GM11168 (cell line): ENCODE data around the gene MED9.

Experiments used
- in situ Hi-C: fragments of 300-500 bp; cut with MboI; formaldehyde crosslinking; loops from one replicate; pipeline ENCODE4 v1.12.0; 2022; ENCODE audit warnings: low sequenced_read_pairs; ENCODE audit not compliant: unreplicated experiment

The MED9 gene

DNA sequence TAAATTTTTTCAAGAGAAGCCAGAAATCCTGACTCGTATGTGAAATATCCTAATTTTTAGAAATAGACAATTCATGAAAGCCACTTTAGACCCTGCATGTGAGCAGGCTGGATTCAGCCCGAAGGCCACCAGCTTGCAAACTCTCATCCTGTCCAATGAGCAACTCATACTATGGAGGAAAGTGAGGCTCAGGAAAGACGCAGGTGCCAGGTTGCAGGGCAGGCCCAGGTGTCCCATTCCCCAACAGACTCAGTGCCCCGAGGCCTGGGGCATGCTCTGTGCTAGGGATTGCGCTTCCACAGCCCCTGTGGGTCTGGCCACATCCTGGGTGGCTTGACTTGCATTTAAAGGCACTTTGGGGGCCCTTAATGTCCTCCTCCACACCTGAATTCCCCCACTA lies 36.1 kb downstream of the MED9 start:
- in situ Hi-C loops, result no loop called here

GRCh38 chr17:17513626-17514025 lies 36.8 kb downstream of the MED9 start:
- in situ Hi-C loops, result no loop called here

DNA sequence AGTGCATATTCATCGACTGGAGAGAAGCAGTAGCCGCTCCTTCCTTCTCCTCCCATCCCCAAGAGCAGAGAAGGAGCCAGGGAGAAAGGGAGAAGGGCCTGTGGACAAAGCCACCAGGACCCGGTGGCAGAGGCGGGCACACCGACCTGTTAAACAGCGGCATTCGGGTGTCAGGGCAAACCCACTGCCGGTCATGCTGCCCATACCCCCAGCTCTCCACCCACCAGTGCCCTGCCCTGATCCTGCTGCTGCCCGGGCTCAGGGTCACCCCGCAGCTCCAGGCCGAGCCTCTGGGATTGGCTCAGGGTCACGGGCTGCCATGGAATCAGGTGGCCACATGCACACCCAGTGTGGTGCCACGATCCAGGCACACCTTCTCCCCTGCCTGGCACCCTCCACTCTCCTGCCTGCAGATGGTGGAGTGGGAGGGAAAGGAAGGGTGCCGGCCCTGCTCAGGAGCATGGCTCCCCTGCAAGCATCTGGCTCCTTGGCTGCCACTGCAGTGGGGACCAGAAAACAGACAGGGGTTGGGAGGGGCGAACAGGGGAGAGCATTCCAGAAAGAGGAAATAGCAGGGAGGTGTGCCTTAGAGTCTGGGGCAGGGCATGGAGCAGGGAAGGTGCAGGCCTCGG lies 37.7 kb downstream of the MED9 start:
- in situ Hi-C loops, result no loop called here

GRCh38 chr17:17514993-17515933 lies 38.5 kb downstream of the MED9 start:
- in situ Hi-C loops, result no loop called here

GRCh38 chr17:17515934-17516930 lies 39.4 kb downstream of the MED9 start:
- in situ Hi-C loops, result no loop called here

- in situ Hi-C loops, result no loop called here
Measured at GRCh38 chr17:17516941-17517720, 40.3 kb downstream of the MED9 start.

GRCh38 chr17:17518014-17518413 lies 41.2 kb downstream of the MED9 start:
- in situ Hi-C loops, result no loop called here

GRCh38 chr17:17518951-17519350 lies 42.2 kb downstream of the MED9 start:
- in situ Hi-C loops, result no loop called here

DNA sequence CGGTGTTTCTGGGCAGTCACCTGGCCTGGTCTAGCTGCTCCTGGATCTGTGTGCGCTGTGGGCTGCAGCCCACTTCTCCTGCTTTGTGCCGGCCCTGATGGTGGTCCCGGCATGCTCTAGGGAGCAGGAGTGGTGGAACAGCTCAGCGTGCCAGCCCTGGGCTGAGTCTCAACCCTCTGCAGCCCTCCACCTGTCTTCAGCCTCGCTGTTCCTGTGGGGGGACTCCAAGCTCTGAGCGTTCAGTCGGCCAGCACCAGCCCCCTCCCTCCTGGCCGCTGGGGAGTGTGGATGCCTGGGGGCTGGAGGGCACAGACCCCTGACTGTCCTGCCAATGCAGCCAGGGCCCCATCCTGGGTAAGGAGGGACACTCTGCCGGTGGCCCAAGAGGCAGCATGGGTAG lies 43.1 kb downstream of the MED9 start:
- in situ Hi-C loops, result no loop called here

GRCh38 chr17:17520599-17521232 lies 43.9 kb downstream of the MED9 start:
- in situ Hi-C loops, result no loop called here

- in situ Hi-C loops, result no loop called here
Measured at GRCh38 chr17:17523001-17523730, 46.4 kb downstream of the MED9 start.

DNA sequence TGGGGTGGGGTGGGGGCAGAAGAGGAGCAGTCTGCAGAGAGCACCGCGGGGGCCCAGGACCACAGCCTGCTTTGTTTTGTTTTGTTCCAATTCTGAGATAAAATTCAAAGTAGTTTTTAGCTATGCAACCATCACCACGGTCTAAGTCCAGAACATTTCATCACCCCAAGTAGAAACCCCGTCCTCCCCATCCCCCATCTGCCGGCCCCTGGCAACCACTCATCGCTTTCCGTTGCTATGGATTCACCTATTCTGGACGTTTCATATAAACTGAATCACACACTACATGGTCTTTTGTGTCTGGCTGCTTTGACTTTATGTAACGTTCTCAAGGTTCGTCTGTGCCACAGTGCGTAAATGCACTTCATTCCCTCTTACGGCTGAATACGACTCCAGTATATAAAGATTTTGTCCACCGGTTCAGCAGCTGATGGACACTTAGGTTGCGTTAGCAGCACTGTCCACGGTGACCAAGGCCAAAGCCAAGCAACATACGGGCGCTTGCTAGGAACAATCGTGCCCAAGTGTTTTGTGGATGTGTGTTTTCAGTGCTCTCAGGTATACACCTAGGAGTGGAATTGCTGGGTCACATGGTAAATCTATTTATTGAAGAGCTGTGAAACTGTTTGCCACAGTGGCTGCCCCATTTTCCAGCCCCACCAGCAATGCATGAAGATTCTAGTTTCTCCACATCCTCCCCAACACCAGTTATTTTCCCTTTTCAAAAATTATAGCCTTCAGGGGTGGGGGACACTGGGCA lies 47.1 kb downstream of the MED9 start:
- in situ Hi-C loops, result no loop called here

GRCh38 chr17:17525311-17525710 lies 48.5 kb downstream of the MED9 start:
- in situ Hi-C loops, result no loop called here

- in situ Hi-C loops, result no loop called here
Measured at GRCh38 chr17:17525956-17526355, 49.2 kb downstream of the MED9 start.

GRCh38 chr17:17526369-17526768 lies 49.6 kb downstream of the MED9 start:
- in situ Hi-C loops, result no loop called here

GRCh38 chr17:17527534-17527933 lies 50.7 kb downstream of the MED9 start:
- in situ Hi-C loops, result no loop called here

DNA sequence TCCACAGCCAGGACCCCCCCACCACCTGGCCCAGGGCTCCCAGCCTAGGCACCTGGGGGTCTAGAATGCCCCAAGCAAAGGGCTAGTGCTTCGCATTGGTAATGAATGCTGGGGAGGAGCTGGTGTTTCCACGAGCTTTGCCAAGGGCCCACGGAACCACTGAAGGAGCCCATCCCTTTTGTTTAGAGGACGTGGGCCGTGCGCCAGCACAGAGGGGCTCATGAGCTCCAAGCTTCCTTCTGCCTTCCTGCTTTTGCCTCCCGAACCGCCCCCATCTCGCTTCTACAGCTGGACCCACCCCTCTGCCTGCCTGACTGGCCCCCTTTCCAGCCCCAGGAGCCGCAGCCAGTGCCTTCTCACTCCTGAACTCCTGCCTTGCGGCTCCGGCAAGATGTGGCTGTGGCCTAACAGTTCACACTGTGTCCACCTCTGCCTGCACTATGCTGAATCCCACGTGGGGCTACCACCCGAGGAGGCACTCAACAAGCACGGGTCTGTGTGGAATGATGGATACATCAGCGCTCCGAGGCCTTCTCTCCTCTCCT lies 51.2 kb downstream of the MED9 start:
- in situ Hi-C loops, result no loop called here
